ENCODE measurements around the gene LYL1. TPM values are rescaled to one million over a fixed set of nuclear protein-coding genes. Genes with fewer than 3 reads are reported as not detected.

The LYL1 gene
- total RNA-seq, 2 donors from 2014 or later = 3.6 to 4.5 TPM

GRCh38 chr19:13100841-13101589 lies 1.6 kb downstream of the LYL1 start:
- Histone ChIP-seq H3K27me3 (no peaks in the 10 kb centered on the region), H3K4me1 (peaks cover 16% of the 10 kb centered on the region), H3K4me3 (peak overlapping the region; percentile 52), H3K9ac (ENCODE audit: low read depth in 2 of 2, low read length in 2 of 2) (peak overlapping the region; percentile 2 to 21), H3K9me3 (no peaks in the 10 kb centered on the region), H3K36me3 (no peaks in the 10 kb centered on the region), H3K27ac (no peak overlapping the region)
- no peak for DNase-seq
- intact Hi-C loops (cut with DNase I) = no loop called here
- TF ChIP-seq CTCF (IDR thresholded peaks at IDR 0.05) = no peak

- Histone ChIP-seq H3K27me3 (no peaks in the 10 kb centered on the region), H3K36me3 (no peaks in the 10 kb centered on the region), H3K9ac (ENCODE audit: low read depth in 2 of 2, low read length in 2 of 2) (peak overlapping the region in 1 of 2 donors; percentile 71), H3K9me3 (no peaks in the 10 kb centered on the region), H3K4me3 (no peak overlapping the region), H3K27ac (peak overlapping the region; percentile 65), H3K4me1 (peaks cover 16% of the 10 kb centered on the region)
- intact Hi-C loops (cut with DNase I) = no loop called here
- DNase-seq = no peak
- TF ChIP-seq CTCF (IDR thresholded peaks at IDR 0.05) = no peak
Observed at GRCh38 chr19:13100031-13100588, 2.5 kb downstream of the LYL1 start.

- peak overlapping the region; percentile 55 to 71 for H3K9ac ChIP-seq (ENCODE audit: low read depth in 2 of 2, low read length in 2 of 2)
- peak overlapping the region; percentile 65 for H3K27ac ChIP-seq
- intact Hi-C loops (cut with DNase I) = loop anchor here (10.0 kb wide), 1 partner anchor 65 kb away; no protein-coding TSS in a partner anchor
- H3K4me1 ChIP-seq = peaks cover 21% of the 10 kb centered on the region
- TF ChIP-seq CTCF (IDR thresholded peaks at IDR 0.05) = no peak
- H3K4me3 ChIP-seq = peak overlapping the region; percentile 27
- no peaks in the 10 kb centered on the region for H3K27me3 ChIP-seq
- no peaks in the 10 kb centered on the region for H3K9me3 ChIP-seq
- no peaks in the 10 kb centered on the region for H3K36me3 ChIP-seq
- DNase-seq = peak; percentile 81
Observed at GRCh38 chr19:13099073-13099999, 3.3 kb downstream of the LYL1 start.

GRCh38 chr19:13098277-13099072 lies 4.2 kb downstream of the LYL1 start:
- no peak for TF ChIP-seq CTCF (IDR thresholded peaks at IDR 0.05)
- peaks cover 26% of the 10 kb centered on the region for H3K4me1 ChIP-seq
- DNase-seq = peak; percentile 58
- H3K27ac ChIP-seq = peak overlapping the region; percentile 65
- peak overlapping the region; percentile 27 for H3K4me3 ChIP-seq
- intact Hi-C loops (cut with DNase I) = loop anchor here (10.0 kb wide), 1 partner anchor 64 kb away; no protein-coding TSS in a partner anchor
- H3K27me3 ChIP-seq = no peaks in the 10 kb centered on the region
- no peaks in the 10 kb centered on the region for H3K9me3 ChIP-seq
- H3K36me3 ChIP-seq = no peaks in the 10 kb centered on the region
- H3K9ac ChIP-seq (ENCODE audit: low read depth in 2 of 2, low read length in 2 of 2) = peak overlapping the region; percentile 55 to 71
